Stimulated activated memory B cell treated with anti-CD40 and anti-IgM and Interleukin-4, amounts not matched to agents 10 μg/mL and 1 μg/mL and 100 μg/mL, for 72 hours (primary cell): ENCODE measurements around the gene GATA2.
A peak's percentile ranks its signal among the peaks of the same experiment; 100 is the strongest.

Source experiments
- ATAC-seq: fragments of 150-1000 bp; cut with Tn5 transposase; 2 replicates; pipeline ENCODE4 v1.10.0; 2021
- H3K27ac Mint-ChIP-seq: one replicate; pipeline ENCODE4 v1.8.0; 2022; ENCODE audit warnings: mild to moderate bottlenecking, mixed read lengths
- H3K27me3 Mint-ChIP-seq: one replicate; pipeline ENCODE4 v1.8.0; 2022; ENCODE audit warnings: mixed read lengths
- H3K36me3 Mint-ChIP-seq: one replicate; pipeline ENCODE4 v1.8.0; 2022; ENCODE audit warnings: mixed read lengths
- H3K4me1 Mint-ChIP-seq: one replicate; pipeline ENCODE4 v1.8.0; 2022; ENCODE audit warnings: mixed read lengths
- H3K4me3 Mint-ChIP-seq: one replicate; pipeline ENCODE4 v1.8.0; 2022; ENCODE audit warnings: mild to moderate bottlenecking, moderate library complexity, mixed read lengths
- H3K9me3 Mint-ChIP-seq: one replicate; pipeline ENCODE4 v1.8.0; 2022; ENCODE audit warnings: mixed read lengths

The GATA2 gene

DNA sequence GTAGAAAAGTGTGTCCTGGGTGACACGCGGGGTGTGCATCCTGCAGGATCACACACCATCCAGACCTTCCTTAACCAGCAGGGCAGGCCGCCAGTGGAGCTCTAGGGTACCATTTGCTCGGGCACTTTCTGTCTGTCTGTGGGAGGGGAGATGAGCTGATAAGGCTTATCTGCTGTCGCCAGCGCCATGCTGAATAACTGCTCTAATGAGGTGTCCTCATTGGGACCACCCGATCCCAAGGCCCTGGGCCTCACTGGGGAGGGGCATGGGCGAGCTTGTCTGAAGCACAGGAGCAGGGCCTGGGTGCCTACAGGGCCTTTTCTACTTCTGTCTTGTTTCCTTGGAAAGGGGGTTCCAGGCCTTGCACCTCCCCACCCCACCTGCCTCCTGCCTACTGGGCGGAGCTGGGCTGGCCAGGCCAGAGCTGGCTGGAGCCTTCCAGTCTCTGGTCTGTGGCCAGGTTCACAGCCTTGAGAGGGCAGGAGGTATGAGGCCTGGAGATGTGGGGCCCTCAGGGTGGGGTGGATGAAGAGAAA is 2.5 kb upstream of the GATA2 start:
- peaks cover 27% of the 10 kb centered on the region for H3K4me1 Mint-ChIP-seq
- H3K27me3 Mint-ChIP-seq: peaks cover 95% of the 10 kb centered on the region
- H3K27ac Mint-ChIP-seq: no peak overlapping the region
- H3K4me3 Mint-ChIP-seq: no peak overlapping the region
- ATAC-seq: no peak
- no peaks in the 10 kb centered on the region for H3K36me3 Mint-ChIP-seq
- no peaks in the 10 kb centered on the region for H3K9me3 Mint-ChIP-seq

DNA sequence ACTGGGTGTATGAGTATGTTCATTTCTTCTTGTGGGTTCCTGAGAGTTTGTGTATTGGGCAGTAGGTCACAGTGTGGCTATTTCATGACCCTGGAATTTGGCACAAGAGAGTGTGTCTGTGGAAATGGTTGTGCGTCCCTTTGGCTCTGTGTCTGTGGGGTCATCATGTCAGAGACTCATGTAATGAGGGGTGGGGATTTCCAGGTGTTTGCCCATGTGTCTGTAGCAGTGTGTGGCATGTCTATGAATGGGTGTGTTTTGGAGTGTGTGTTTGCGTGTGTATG is 1.3 kb upstream of the GATA2 start:
- Mint-ChIP-seq H3K4me3 (no peak overlapping the region), H3K4me1 (peaks cover 37% of the 10 kb centered on the region), H3K27me3 (peaks cover 95% of the 10 kb centered on the region), H3K9me3 (no peaks in the 10 kb centered on the region), H3K27ac (no peak overlapping the region), H3K36me3 (no peaks in the 10 kb centered on the region)
- no peak for ATAC-seq

DNA sequence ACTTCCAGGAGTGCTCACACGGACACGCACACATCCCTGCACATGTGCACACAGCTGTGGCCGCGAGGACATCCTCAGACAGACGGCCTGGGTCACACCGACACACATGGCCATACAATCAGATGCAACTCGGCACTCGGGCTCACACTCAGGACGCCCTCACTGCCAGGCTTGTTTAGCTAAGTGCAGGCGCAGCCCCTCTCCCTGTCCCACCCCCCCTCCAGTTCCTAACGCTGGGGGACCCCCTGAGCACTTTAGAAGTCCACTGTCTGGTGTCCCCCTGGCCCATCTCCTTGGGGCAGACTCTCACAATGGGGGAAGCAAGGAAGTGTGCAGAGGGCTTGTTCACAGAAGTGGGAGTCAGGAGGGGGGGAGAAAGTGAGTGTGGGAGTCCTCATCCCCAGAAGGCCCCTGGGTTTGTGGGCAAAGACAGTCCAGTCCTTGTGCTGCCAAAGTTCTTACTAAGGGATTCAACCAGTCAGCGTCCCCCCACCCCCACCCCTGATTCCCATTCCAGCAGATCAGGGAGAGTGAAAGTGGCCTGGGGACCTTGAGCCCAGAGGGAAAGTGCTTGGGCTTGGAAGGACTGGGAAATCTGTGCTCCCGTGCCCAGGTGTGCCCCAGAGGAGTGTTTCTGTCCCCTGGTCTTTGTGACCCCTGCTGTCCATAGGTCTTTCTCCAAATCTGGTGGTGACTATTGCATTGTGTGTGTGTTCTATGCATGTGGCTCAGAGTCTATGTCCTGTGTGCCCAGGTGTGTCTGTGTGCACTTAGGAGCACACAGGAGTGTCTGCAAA is 767 bp upstream of the GATA2 start:
- Mint-ChIP-seq H3K27ac (no peak overlapping the region), H3K36me3 (no peaks in the 10 kb centered on the region), H3K27me3 (peaks cover 93% of the 10 kb centered on the region), H3K4me1 (peaks cover 39% of the 10 kb centered on the region), H3K9me3 (no peaks in the 10 kb centered on the region), H3K4me3 (peak overlapping the region; percentile 41)
- no peak for ATAC-seq

DNA sequence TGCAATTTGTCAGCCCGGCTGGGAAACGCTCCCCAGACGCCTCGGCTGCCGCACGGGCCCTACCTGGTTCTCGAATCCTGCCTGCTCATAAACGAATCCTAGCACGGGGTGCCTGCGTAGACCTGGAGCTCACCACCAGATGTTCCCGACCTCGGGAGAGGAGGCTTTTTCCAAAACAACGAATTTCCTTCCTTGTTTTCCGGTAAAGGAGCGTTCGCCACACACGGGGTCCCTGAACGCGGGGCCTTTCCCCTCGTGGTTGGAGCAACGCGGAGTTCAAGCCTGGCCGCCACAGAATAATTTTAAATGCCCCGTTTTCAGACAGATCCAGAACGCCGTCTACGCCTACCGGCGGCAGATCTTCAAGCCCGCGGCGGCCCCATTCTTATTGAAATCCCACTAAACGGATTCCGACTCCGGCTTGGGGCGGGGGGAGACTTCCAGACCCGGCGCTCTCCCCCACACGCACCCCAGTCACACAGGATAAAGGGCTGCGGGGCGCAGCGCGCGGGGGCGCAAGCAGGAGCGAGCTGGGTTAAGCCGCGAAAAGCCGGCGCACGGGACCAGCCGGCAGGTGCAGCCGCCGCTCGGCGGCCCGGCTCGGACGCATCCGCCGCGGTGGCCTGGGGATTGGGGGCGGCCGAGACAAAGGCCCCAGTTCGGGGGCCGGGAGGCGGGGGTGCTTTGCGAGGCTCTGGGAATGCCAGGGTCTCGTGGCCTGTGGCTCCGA is 895 bp downstream of the GATA2 start:
- Mint-ChIP-seq H3K27me3 (peaks cover 94% of the 10 kb centered on the region), H3K4me1 (peaks cover 48% of the 10 kb centered on the region), H3K36me3 (no peaks in the 10 kb centered on the region), H3K9me3 (no peaks in the 10 kb centered on the region), H3K4me3 (peak overlapping the region; percentile 58), H3K27ac (no peak overlapping the region)
- no peak for ATAC-seq

DNA sequence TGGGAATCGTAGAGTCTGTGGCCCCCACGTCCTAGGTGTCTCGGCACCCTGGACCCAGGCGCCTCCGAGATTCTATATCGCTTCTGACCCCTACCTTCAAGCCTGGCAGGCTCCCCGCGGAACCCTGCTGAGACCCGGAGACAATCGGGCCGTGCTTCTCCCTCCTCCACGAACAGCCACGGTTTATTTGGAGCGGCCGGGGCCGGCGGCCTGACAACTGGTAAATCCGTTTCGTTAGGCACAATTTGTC is 1.4 kb downstream of the GATA2 start:
- no peak for ATAC-seq
- no peaks in the 10 kb centered on the region for H3K9me3 Mint-ChIP-seq
- H3K36me3 Mint-ChIP-seq: no peaks in the 10 kb centered on the region
- no peak overlapping the region for H3K4me3 Mint-ChIP-seq
- H3K27ac Mint-ChIP-seq: no peak overlapping the region
- H3K4me1 Mint-ChIP-seq: peaks cover 50% of the 10 kb centered on the region
- peaks cover 94% of the 10 kb centered on the region for H3K27me3 Mint-ChIP-seq

DNA sequence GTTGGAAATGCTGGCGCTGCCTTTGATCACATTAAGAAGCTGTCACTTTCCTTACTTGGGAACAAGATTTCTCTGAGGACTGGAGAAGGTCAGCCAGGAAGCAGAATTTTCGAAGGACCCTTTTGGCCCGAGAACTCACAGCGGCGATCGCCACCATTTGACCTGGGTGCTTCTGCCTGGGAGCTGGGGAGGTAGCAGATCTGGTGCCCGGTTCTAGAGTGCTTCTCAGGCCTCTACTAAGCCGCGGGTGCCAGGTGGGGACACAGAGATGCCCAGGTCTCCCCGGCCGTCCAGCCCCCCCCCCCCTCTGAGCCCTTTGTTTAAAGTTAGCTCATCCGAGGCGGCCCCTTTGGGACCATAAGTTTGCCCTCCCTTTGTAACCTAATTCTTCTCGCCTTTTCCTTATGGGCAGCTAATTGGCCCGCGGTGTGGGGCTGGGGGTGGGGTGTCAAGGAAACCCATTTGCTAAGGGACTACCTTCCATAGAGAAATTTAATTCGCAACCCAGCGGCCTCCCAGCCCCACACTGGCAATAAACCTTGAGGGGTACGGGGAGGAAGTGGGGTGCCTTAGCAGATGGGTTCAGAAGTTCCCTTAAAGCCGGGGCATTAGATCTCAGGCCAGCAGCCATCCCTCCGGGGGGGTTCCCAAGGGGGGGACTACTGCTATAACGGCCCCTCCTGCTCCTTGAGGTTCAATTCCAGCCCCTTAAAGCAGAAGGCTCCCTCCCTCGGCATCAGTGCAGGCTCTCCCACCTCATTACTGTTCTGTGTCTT is 1.9 kb downstream of the GATA2 start:
- Mint-ChIP-seq H3K9me3 (no peaks in the 10 kb centered on the region), H3K4me3 (no peak overlapping the region), H3K4me1 (peaks cover 55% of the 10 kb centered on the region), H3K27ac (no peak overlapping the region), H3K36me3 (no peaks in the 10 kb centered on the region), H3K27me3 (peaks cover 94% of the 10 kb centered on the region)
- no peak for ATAC-seq

DNA sequence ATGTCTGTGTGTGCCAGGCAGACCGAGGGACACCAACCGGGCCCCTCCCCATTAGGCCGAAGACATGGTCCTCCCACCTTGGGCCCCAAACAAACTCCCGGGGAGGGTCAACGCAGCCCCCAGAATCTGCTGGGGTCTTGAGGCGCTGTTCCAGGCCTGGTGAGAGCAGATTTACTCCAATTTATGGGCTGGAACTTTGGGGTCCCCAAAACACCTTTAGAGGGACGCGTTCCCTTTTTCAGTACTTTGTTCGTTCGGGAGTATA is 2.4 kb downstream of the GATA2 start:
- Mint-ChIP-seq H3K27me3 (peaks cover 94% of the 10 kb centered on the region), H3K4me3 (no peak overlapping the region), H3K27ac (no peak overlapping the region)

DNA sequence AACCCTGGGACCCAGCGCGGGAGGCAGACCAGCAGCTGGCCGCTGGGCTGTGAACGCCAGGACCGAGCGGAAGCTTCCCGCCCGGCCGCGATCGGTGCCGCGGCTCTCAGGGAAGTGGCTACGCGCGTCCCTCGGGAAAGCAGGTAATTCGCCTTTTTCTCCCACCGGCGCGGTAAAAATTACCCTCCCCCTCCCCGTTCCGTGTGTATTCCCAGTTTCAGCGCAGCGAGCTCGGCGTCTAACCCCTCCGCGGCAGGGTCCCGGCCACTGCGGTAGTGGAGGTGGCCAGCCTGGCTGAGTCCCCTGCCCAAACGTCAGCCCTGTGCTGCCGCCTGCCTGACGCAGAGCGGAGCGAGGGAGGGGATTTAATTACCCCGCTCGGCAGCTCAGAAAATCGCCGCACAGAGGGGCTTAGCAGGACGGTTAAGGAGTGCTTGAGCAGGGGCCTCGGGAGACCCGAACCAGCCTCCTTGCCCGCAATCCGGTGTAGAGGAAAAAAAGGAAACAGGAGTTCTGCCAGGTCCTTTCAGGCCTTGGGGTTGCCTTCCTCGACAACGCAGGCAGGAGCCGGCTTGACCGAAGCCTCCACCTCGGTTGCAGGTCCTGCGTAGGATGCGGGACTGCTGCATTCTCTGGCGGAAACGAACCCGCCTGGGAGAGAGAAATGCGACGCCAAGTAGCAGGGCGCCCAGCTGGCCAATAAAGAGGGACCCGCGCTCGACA is 2.9 kb downstream of the GATA2 start:
- Mint-ChIP-seq H3K27ac (peak overlapping the region; percentile 55), H3K4me1 (peaks cover 57% of the 10 kb centered on the region), H3K36me3 (no peaks in the 10 kb centered on the region), H3K27me3 (peaks cover 94% of the 10 kb centered on the region), H3K9me3 (no peaks in the 10 kb centered on the region), H3K4me3 (peak overlapping the region; percentile 76)
- ATAC-seq: no peak

More for the DNA sequence above, 2.4 kb downstream of the GATA2 start:
- Mint-ChIP-seq H3K9me3 (no peaks in the 10 kb centered on the region), H3K4me1 (peaks cover 57% of the 10 kb centered on the region), H3K36me3 (no peaks in the 10 kb centered on the region)
- ATAC-seq: no peak

DNA sequence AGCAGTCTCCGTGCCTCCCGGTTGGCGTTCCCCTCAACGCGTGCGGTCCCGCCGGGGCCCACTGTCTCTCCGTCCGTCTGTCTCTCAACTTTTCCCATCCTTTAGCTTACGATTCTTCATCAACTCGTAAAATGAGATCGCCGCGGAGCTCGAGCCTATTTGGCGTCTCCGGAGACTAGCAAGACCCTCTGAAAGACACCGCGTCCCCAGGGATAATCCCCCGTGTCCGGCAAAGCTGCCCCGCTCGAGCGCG is 3.4 kb downstream of the GATA2 start:
- Mint-ChIP-seq H3K4me3 (peak overlapping the region; percentile 76), H3K36me3 (no peaks in the 10 kb centered on the region), H3K27ac (peak overlapping the region; percentile 55), H3K27me3 (peaks cover 94% of the 10 kb centered on the region), H3K4me1 (peaks cover 57% of the 10 kb centered on the region), H3K9me3 (no peaks in the 10 kb centered on the region)
- ATAC-seq: no peak

DNA sequence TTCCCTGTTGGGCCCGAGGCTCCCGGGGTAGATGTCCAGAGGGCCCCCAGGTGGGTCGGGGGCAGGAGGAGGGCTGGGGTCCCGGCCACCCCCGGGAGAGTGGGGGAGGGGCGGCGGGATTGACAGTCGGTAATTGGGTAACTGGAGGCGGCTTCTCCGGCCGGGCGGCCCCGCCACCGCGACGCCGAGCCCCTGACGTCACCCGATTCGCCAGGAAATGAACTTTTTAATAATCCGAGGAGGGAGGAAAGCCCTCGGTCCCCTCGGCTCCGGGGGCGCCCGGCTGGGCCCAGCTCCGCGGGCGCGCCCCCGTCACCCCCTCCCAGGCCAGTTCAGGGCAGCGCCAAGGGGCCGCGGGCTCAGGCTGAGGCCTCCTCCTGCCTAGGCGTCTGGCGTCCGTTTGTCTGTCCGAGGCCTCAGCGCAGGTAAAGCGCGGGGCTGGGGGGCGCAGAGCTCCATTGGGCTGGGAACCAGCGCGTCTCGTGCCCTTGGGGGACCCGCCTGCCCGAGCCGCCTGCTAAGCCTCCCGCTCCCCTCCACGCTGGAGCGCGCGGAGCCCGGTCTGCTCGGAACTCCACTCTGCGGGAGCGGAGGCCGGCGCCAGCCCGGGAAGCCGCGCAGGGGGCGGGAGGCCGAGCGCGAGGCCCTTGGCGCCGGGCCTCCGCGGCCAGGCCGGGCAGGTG is 3.9 kb downstream of the GATA2 start:
- no peaks in the 10 kb centered on the region for H3K9me3 Mint-ChIP-seq

DNA sequence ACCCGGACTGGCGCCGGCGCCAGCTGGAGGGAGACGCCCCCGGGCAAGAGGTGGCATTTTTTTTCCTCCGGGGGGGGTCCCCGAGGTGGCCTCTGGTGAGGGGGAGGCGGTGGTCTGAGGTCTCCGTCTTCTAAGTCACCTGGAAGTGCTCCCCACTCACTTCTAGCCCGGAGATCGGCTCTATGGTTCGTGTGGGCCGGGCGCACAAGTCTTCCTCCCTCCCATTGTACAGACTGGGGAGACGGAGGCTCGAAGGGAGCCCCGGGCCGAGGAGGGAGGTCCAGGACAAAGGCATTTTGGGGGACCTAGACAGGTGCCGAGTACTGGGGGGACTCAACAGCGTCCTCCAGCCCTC is 4.4 kb downstream of the GATA2 start:
- peaks cover 61% of the 10 kb centered on the region for H3K4me1 Mint-ChIP-seq
- H3K27ac Mint-ChIP-seq: peak overlapping the region; percentile 17
- peaks cover 94% of the 10 kb centered on the region for H3K27me3 Mint-ChIP-seq
- H3K36me3 Mint-ChIP-seq: no peaks in the 10 kb centered on the region
- no peak for ATAC-seq
- H3K4me3 Mint-ChIP-seq: peak overlapping the region; percentile 73
- no peaks in the 10 kb centered on the region for H3K9me3 Mint-ChIP-seq

More for the DNA sequence above, 3.9 kb downstream of the GATA2 start:
- peaks cover 94% of the 10 kb centered on the region for H3K27me3 Mint-ChIP-seq
- no peak for ATAC-seq
- peak overlapping the region; percentile 17 for H3K27ac Mint-ChIP-seq
- H3K4me1 Mint-ChIP-seq: peaks cover 57% of the 10 kb centered on the region
- H3K4me3 Mint-ChIP-seq: peak overlapping the region; percentile 73
- no peaks in the 10 kb centered on the region for H3K36me3 Mint-ChIP-seq

DNA sequence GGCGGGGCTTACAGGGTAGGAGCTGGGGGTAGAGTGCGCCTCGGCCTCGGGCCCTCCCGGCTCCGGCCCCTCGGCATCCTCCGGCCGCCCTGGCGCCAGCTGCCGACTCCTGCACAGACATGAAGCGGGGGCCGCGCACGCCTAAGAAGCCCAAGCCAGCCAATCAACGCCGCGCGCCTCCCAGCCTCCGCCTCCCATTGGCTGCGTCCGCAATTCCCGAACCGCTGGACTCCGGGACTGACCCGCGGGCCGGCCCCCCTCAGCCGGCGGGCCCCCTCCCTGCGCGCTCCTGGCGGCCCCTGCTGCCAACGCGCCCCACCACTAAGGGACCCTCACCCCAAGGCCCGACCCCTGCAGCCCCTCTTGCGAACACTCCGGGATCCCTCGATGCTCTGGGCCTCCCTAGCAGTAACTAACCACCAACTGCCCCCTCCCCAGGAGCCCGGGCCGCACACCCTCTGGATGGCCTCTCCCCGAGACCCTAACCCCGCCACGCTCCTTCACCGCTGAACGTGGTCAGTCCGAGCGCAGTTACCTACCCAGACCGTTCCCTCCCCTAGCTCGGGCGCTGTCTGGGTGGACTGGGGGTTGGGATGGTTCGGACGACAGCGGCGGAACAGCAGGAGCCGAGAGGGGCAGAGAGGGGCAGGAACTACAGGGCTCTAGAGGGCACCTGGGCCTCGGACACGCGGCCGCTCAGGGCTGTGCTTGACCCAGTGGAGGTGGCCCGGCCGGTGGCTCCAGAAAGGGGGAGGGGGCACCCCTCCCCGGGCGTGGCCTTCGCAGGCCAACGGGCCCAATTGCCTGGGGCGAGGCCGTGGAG is 5.0 kb downstream of the GATA2 start:
- Mint-ChIP-seq H3K9me3 (no peaks in the 10 kb centered on the region), H3K4me1 (peaks cover 62% of the 10 kb centered on the region), H3K27ac (peak overlapping the region; percentile 17), H3K36me3 (no peaks in the 10 kb centered on the region), H3K27me3 (peaks cover 94% of the 10 kb centered on the region), H3K4me3 (peak overlapping the region; percentile 73)
- no peak for ATAC-seq

DNA sequence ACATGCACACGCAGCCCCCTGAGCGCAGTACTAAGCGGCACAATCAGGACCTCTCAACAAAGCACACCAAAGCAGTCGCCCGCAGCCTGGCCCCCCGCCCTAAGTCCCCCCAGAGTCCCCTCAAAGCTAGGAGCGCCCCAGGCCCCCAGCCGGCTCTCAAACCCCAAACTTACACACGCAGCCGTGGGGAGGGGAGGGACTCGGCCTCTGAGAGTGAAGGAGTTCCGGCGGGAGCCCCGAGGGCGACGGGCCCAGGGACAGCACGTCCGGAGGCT is 5.5 kb downstream of the GATA2 start:
- Mint-ChIP-seq H3K27ac (no peak overlapping the region), H3K36me3 (no peaks in the 10 kb centered on the region), H3K4me1 (peaks cover 65% of the 10 kb centered on the region), H3K9me3 (no peaks in the 10 kb centered on the region), H3K4me3 (peak overlapping the region; percentile 73), H3K27me3 (peaks cover 97% of the 10 kb centered on the region)
- no peak for ATAC-seq

DNA sequence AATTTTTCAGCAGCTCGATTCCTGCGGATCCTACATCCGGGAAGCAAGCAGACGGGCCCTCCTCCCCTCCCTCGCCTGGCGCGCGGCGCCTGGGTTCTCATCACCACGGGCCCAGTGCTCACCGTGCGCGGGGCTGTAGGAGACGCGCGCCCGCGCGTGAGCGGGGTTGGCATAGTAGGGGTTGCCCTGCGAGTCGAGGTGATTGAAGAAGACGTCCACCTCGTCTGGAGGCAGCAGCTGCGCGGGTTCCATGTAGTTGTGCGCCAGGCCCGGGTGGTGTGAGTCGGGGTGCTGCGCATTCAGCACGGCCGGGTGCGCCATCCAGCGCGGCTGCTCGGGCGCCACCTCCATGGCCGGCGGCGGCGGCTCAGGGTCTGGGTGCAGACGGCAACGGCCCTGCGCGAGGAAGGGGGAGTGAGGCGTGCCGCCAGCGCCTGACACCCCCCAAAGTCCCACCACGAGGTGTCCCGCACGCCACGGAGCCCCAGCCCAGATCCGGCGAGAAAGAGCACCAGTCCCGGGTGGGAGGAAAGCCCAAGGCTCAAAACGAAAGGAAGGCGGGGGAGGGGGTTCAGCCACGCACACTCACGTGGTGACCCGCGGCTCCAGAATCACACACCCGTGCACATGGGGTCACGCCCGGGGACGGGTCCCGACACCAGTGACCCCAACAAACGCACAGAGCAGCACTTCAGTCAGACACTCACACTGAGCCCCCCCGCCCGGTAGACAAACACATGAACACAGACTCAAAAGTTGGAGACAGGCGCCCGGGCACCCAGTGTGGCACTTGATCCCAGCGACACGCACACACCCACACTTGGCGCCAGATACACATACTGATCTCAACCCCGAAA is 6.1 kb downstream of the GATA2 start:
- Mint-ChIP-seq H3K4me1 (peaks cover 63% of the 10 kb centered on the region), H3K36me3 (no peaks in the 10 kb centered on the region), H3K9me3 (no peaks in the 10 kb centered on the region), H3K27me3 (peaks cover 97% of the 10 kb centered on the region), H3K27ac (no peak overlapping the region), H3K4me3 (peak overlapping the region; percentile 73)
- no peak for ATAC-seq
